Endothelial cell of umbilical vein (primary cell): Measurements from ENCODE around the gene CCDC3. TPM values are rescaled to one million over a fixed set of nuclear protein-coding genes. Genes with fewer than 3 reads are reported as not detected.

Experiments
- BruUV-seq: library from RNA; stranded (reverse); fragments of 400-500 nt; replicated peaks from 2 replicates; lab custom pipeline; 2021; lab: Mats Ljungman, UMichigan
- CTCF ChIA-PET: fragments of 300-600, 350-600 bp; sonication (Branson Sonifier 250); formaldehyde crosslinking; loops from one replicate; lab custom pipeline; 2021; ENCODE audit warnings: antibody characterized with exemption, inconsistent platforms; lab: Charles Lee
- POLR2A ChIA-PET: fragments of 300-600, 350-600 bp; sonication (Branson Sonifier 250); formaldehyde crosslinking; loops from one replicate; lab custom pipeline; 2021; ENCODE audit warnings: antibody characterized with exemption, inconsistent platforms; lab: Charles Lee
- DNase-seq: peaks from one replicate; pipeline ENCODE4 v3.0.0-alpha.2; 2011; ENCODE audit warnings: low read depth, low spot score
- FAIRE-seq: peaks from 2 replicates; lab custom pipeline; 2011; peaks lifted over from hg19 to GRCh38; lab: Jason Lieb, UNC
- H2AFZ ChIP-seq: 2 replicates; pipeline ENCODE4 v1.6.0; 2012; ENCODE audit warnings: low read depth, low read length, control low read depth, inconsistent platforms
- H3K27ac ChIP-seq: 2 replicates; pipeline ENCODE4 v1.5.1; 2011; ENCODE audit warnings: low read depth, mild to moderate bottlenecking, control low read depth, low read length, moderate library complexity; ENCODE audit not compliant: insufficient read depth
- H3K27me3 ChIP-seq, 2 experiments: 2 replicates each; pipeline versions ENCODE4 v1.6.0 to v1.6.1; 2011; ENCODE audit warnings: low read length in 2 of 2, mixed read lengths in 1 of 2; ENCODE audit not compliant: control insufficient read depth in 2 of 2, insufficient read depth in 2 of 2
- H3K36me3 ChIP-seq, 2 experiments: 2 replicates in 1 of 2; 3 replicates in 1 of 2; pipeline ENCODE4 v1.5.1; 2011; ENCODE audit warnings: low read length in 2 of 2, mild to moderate bottlenecking in 1 of 2, moderate library complexity in 1 of 2; ENCODE audit not compliant: control insufficient read depth in 2 of 2, insufficient read depth in 2 of 2; ENCODE audit errors: extremely low read depth in 1 of 2
- H3K4me1 ChIP-seq: 3 replicates; pipeline ENCODE4 v1.5.1; 2011; ENCODE audit warnings: mild to moderate bottlenecking, low read length; ENCODE audit not compliant: control insufficient read depth, insufficient read depth; ENCODE audit errors: extremely low read depth
- H3K4me2 ChIP-seq: 2 replicates; pipeline ENCODE4 v1.6.1; 2011; ENCODE audit warnings: low read length, control low read depth, mixed read lengths; ENCODE audit not compliant: insufficient read depth
- H3K4me3 ChIP-seq, 3 experiments: fragments of 200-600 bp in 1 of 3; sonication (generic), shearing (Covaris generic) in 1 of 3; replicated peaks in 1 of 3; 2 replicates each; pipeline ENCODE4 v1.5.1; 2011 to 2016; ENCODE audit warnings: control low read depth in 3 of 3, low read length in 3 of 3, mild to moderate bottlenecking in 2 of 3, inconsistent platforms in 1 of 3, low read depth in 1 of 3, moderate library complexity in 1 of 3; ENCODE audit not compliant: insufficient read depth in 1 of 3
- H3K79me2 ChIP-seq: 2 replicates; pipeline ENCODE4 v1.6.0; 2012; ENCODE audit warnings: low read length, inconsistent platforms; ENCODE audit not compliant: control insufficient read depth, insufficient read depth
- H3K9ac ChIP-seq: replicated peaks from 2 replicates; pipeline ENCODE3; 2011; ENCODE audit warnings: low read length, control low read depth; ENCODE audit not compliant: insufficient read depth; ENCODE audit errors: extremely low read depth
- H3K9me1 ChIP-seq: replicated peaks from 3 replicates; pipeline ENCODE4 v1.6.0; 2011; ENCODE audit warnings: mild to moderate bottlenecking, low read length; ENCODE audit not compliant: control insufficient read depth, insufficient read depth; ENCODE audit errors: extremely low read depth
- H3K9me3 ChIP-seq: replicated peaks from 2 replicates; pipeline ENCODE4 v1.5.1; 2012; ENCODE audit warnings: low read length, inconsistent platforms; ENCODE audit not compliant: control insufficient read depth, insufficient read depth
- H4K20me1 ChIP-seq: replicated peaks from 2 replicates; pipeline ENCODE3; 2011; ENCODE audit warnings: mild to moderate bottlenecking, low read length; ENCODE audit not compliant: control insufficient read depth, insufficient read depth; ENCODE audit errors: extremely low read depth
- EZH2 ChIP-seq: IDR thresholded peaks from 2 replicates; pipeline ENCODE4 v1.6.1; 2012; ENCODE audit warnings: borderline replicate concordance, low read depth, mild to moderate bottlenecking, moderate library complexity, low read length, inconsistent platforms; ENCODE audit not compliant: severe bottlenecking
- FOS ChIP-seq: IDR thresholded peaks from 2 replicates; pipeline ENCODE4 v1.6.1; 2011; ENCODE audit warnings: mild to moderate bottlenecking, low read length, moderate library complexity, borderline replicate concordance; ENCODE audit not compliant: insufficient read depth
- GATA2 ChIP-seq: IDR thresholded peaks from 2 replicates; pipeline ENCODE4 v1.7.0; 2011; ENCODE audit warnings: low read depth, mild to moderate bottlenecking, moderate library complexity, mixed read lengths, low read length; ENCODE audit not compliant: insufficient read length, insufficient read depth
- JUN ChIP-seq: IDR thresholded peaks from 2 replicates; pipeline ENCODE4 v1.6.1; 2011; ENCODE audit warnings: borderline replicate concordance, low read depth; ENCODE audit not compliant: insufficient read length, insufficient read depth
- MYC ChIP-seq: IDR thresholded peaks from one replicate; pipeline ENCODE4 v1.6.1; 2011; ENCODE audit warnings: mild to moderate bottlenecking, low read depth, low read length
- POLR2A ChIP-seq: IDR thresholded peaks from 2 replicates; pipeline ENCODE4 v1.6.1; 2012; ENCODE audit warnings: low read depth, mild to moderate bottlenecking, control low read depth, low read length
- POLR2AphosphoS5 ChIP-seq: IDR thresholded peaks from 2 replicates; pipeline ENCODE4 v1.6.1; 2012; ENCODE audit warnings: low read depth, mild to moderate bottlenecking, control low read depth, low read length, moderate library complexity; ENCODE audit not compliant: insufficient read depth
- dilution Hi-C: fragments of 300-500 bp; cut with MboI; formaldehyde crosslinking; loops from one replicate; pipeline ENCODE4 v1.15.0; 2019; ENCODE audit warnings: low sequenced_read_pairs; ENCODE audit not compliant: extremely low pct_ligation_motif_present
- intact Hi-C: fragments of 100-400 bp; cut with micrococcal nuclease; formaldehyde crosslinking; loops from one replicate; pipeline ENCODE4 v1.10.0; 2022
- polyA plus RNA-seq, 4 experiments: library from polyadenylated mRNA; depleted of rRNA in 3 of 4; stranded (reverse) in 3 of 4; unstranded in 1 of 4; fragments of >200 nt; gene quantifications; 2 replicates each; pipeline versions ENCODE4 v1.2.1 to v1.2.3, GENCODE V29; 2011 to 2012; ENCODE audit warnings: missing spikeins in 1 of 4
- total RNA-seq: library from RNA; stranded (reverse); gene quantifications from 2 replicates; pipeline ENCODE4 v1.2.3, GENCODE V29; 2021
- TF ChIP-seq, protein P1 (sequence below): IDR thresholded peaks from 2 replicates; pipeline ENCODE4 v1.6.1; 2011; ENCODE audit not compliant: insufficient read depth, insufficient read length
- TF ChIP-seq, protein P2 (sequence below), 2 donors: IDR thresholded peaks; 1 replicate in 1 of 2; 2 replicates in 1 of 2; pipeline ENCODE4 v1.5.1; 2011; ENCODE audit warnings: low read length in 2 of 2, mild to moderate bottlenecking in 2 of 2, moderate library complexity in 2 of 2, control low read depth in 1 of 2, inconsistent platforms in 1 of 2, low read depth in 1 of 2; ENCODE audit not compliant: insufficient read depth in 1 of 2; ENCODE audit errors: extremely low read depth in 1 of 2

The CCDC3 gene
- total and polyA plus RNA-seq, 2 donors (not counting 3 experiments of a cell fraction or from before 2014, with no cell fraction given): 0.90 to 1.4 TPM

DNA sequence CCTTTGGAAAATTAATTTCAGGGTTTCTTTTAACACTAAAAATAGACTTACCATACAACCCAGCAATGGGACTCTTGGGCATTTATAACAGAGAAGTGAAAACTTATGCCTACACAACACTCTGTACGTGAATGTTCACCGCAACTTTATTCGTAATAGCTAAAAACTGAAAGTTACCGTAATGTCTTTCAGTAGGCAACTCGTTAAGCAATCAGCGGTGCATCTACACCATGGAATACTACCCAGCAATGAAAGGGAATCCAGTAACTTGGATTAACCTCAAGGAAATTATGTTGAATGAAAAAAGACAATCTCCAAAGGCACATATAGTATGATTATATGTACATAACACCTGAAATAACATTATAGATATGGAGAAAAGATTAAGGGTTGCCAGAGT, 16.2 kb downstream of the CCDC3 start:
- Histone ChIP-seq H3K4me1 (no peaks in the 10 kb centered on the region), H3K36me3 (no peaks in the 10 kb centered on the region), H2AFZ (no peak overlapping the region), H3K27me3 (no peaks in the 10 kb centered on the region), H3K9me1 (no peaks in the 10 kb centered on the region), H3K9ac (no peak overlapping the region), H3K79me2 (no peaks in the 10 kb centered on the region), H3K4me2 (no peak overlapping the region), H3K4me3 (no peak overlapping the region), H4K20me1 (no peaks in the 10 kb centered on the region), H3K9me3 (no peaks in the 10 kb centered on the region), H3K27ac (no peak overlapping the region)
- dilution Hi-C loops: no loop called here
- intact Hi-C loops: no loop called here
- BruUV-seq: no TSS peak
- FAIRE-seq (no peak), DNase-seq (no peak)
- TF ChIP-seq POLR2A (no peak), FOS (no peak), JUN (no peak), POLR2AphosphoS5 (no peak), EZH2 (no peak), MYC (no peak), GATA2 (no peak)
- TF ChIP-seq, protein P1, sequence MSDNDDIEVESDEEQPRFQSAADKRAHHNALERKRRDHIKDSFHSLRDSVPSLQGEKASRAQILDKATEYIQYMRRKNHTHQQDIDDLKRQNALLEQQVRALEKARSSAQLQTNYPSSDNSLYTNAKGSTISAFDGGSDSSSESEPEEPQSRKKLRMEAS: no peak
- TF ChIP-seq, protein P2, sequence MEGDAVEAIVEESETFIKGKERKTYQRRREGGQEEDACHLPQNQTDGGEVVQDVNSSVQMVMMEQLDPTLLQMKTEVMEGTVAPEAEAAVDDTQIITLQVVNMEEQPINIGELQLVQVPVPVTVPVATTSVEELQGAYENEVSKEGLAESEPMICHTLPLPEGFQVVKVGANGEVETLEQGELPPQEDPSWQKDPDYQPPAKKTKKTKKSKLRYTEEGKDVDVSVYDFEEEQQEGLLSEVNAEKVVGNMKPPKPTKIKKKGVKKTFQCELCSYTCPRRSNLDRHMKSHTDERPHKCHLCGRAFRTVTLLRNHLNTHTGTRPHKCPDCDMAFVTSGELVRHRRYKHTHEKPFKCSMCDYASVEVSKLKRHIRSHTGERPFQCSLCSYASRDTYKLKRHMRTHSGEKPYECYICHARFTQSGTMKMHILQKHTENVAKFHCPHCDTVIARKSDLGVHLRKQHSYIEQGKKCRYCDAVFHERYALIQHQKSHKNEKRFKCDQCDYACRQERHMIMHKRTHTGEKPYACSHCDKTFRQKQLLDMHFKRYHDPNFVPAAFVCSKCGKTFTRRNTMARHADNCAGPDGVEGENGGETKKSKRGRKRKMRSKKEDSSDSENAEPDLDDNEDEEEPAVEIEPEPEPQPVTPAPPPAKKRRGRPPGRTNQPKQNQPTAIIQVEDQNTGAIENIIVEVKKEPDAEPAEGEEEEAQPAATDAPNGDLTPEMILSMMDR (IDR thresholded peaks at IDR 0.05; ENCODE audit: extremely low read depth in 1 of 2, insufficient read depth in 1 of 2, low read depth in 1 of 2, low read length in 2 of 2): no peak
- ChIA-PET CTCF (no interaction called here), POLR2A (no interaction called here)
